Measurements from ENCODE around the gene KIDINS220. TPM values are rescaled to one million over a fixed set of nuclear protein-coding genes. Genes with fewer than 3 reads are reported as not detected.

KIDINS220 gene
- total RNA-seq, 2 experiments from 2014 or later, result 23.1 to 23.5 TPM

DNA sequence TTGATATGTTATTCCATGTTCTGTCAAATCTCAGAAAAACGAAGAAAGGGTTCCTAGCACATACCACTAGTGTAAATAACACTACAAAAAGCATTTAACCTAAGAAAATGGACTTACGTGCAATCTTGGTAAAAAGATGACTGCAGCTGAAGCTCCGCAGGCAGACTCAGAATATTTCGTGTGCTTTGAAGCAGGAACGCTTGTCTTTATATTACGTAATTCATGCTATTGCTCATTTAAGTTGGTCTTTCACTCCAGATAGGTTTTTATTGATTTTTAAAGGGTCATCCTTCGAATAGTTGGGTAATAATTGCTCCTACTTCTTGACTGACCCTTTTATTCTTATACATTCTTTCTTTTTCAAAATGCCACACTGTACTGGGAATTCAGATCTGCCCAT, 111.6 kb downstream of the KIDINS220 start:
- intact Hi-C loops (cut with micrococcal nuclease), result no loop called here
- H3K9me3 Mint-ChIP-seq, result no peaks in the 10 kb centered on the region
- H3K27ac Mint-ChIP-seq, result no peak overlapping the region
- H3K4me1 Mint-ChIP-seq (ENCODE audit: low read depth), result peaks cover 2% of the 10 kb centered on the region
- DNase-seq, result no peak
- H3K36me3 Mint-ChIP-seq, result peaks cover 19% of the 10 kb centered on the region
- CTCF ChIA-PET, result no interaction called here
- H3K4me3 Mint-ChIP-seq, result no peak overlapping the region
- POLR2A ChIA-PET, result no interaction called here
- H3K27me3 Mint-ChIP-seq, result no peaks in the 10 kb centered on the region

DNA sequence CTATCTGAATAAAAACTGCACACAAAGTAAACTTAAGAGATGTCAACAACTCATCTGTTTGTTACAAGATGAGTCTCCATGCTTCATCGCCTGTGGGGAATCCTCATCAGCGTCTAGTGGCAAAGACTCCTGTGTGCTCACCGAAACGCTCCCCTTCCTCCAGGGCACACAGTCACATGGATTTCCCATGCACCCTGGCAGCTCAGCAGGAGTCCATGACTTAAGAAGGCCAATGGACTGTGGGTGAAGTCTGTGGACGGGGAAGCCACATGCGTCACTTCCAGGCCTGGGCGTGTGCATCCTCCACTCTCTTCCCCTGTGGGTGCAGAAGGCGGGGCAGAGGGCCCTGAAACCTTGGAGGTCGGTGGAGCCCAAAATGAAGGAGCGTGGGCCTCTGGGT, 114.4 kb downstream of the KIDINS220 start:
- Mint-ChIP-seq H3K4me3 (no peak overlapping the region), H3K27me3 (no peaks in the 10 kb centered on the region), H3K27ac (no peak overlapping the region), H3K36me3 (peaks cover 2% of the 10 kb centered on the region), H3K4me1 (ENCODE audit: low read depth) (no peaks in the 10 kb centered on the region), H3K9me3 (no peaks in the 10 kb centered on the region)
- ChIA-PET POLR2A (no interaction called here), CTCF (no interaction called here)
- no peak for DNase-seq
- intact Hi-C loops (cut with micrococcal nuclease), result no loop called here

DNA sequence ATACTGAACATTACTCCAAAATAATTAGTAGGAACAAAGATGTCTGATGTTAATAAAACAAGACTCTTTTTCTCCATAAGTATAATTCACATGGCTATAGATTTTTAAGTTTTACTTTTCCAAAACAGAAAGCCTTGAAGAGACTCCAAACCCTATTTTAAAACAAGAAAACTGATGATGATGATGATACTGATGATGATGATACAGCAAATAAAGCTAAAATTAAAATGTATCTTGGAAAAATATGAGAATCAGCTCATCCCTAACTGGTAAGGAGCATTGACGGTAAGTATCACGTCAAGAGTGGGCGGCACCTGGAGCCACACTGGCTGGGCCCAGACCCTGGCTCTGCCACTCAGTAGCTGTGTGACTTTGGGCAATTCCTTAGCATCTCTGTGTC, 116.0 kb downstream of the KIDINS220 start:
- Mint-ChIP-seq H3K27ac (no peak overlapping the region), H3K4me1 (ENCODE audit: low read depth) (no peaks in the 10 kb centered on the region), H3K4me3 (no peak overlapping the region), H3K36me3 (no peaks in the 10 kb centered on the region), H3K27me3 (no peaks in the 10 kb centered on the region), H3K9me3 (peaks cover 5% of the 10 kb centered on the region)
- intact Hi-C loops (cut with micrococcal nuclease), result no loop called here
- no peak for DNase-seq
- ChIA-PET CTCF (no interaction called here), POLR2A (no interaction called here)

DNA sequence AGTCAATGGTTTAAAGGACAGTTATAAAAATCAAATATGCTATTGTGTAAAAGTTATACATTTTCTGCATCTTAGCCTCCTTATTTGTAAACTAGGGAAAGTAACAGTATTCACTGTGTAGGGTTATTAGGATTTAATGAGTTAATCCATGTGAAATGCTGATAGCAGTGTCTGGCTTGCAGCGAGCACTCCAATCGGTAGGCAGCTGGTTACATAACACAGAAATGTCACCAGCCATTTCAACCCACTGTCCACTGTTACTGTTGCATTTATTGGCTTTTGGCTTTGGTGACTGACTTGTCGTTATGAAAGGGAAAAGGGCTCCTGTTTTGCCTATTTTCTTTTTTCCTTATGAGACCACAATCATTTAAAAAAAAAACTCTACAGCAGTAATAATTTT, 116.7 kb downstream of the KIDINS220 start:
- Mint-ChIP-seq H3K27ac (no peak overlapping the region), H3K9me3 (peaks cover 12% of the 10 kb centered on the region), H3K4me1 (ENCODE audit: low read depth) (no peaks in the 10 kb centered on the region), H3K4me3 (no peak overlapping the region), H3K36me3 (peaks cover 3% of the 10 kb centered on the region), H3K27me3 (peaks cover 5% of the 10 kb centered on the region)
- intact Hi-C loops (cut with micrococcal nuclease), result no loop called here
- no peak for DNase-seq
- ChIA-PET CTCF (no interaction called here), POLR2A (no interaction called here)

DNA sequence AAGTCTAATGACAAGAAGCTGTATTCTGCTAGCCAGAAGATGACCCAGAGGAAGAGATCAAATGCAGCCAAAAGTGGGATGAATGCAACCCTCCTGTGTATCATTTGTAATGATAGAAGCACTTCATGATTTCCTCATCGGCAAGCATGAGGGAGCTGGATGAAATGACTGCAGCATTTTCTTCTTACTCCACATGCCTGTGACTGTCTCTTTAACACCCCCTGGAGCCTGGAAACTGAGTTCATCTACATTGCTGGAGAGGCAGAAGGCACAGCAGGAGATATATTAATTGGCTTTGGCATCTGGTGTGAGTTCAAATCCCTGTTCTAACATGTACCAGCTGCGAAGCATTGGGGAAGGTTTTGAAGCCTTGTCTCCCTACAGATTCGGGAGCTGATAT, 117.9 kb downstream of the KIDINS220 start:
- CTCF ChIA-PET, result interaction anchor here (1.1 kb wide), 1 partner anchor 1292 kb away, joined by 3 read pairs; no protein-coding TSS in a partner anchor
- peaks cover 7% of the 10 kb centered on the region for H3K27me3 Mint-ChIP-seq
- no peak overlapping the region for H3K27ac Mint-ChIP-seq
- H3K36me3 Mint-ChIP-seq, result peaks cover 3% of the 10 kb centered on the region
- H3K4me3 Mint-ChIP-seq, result no peak overlapping the region
- H3K4me1 Mint-ChIP-seq (ENCODE audit: low read depth), result no peaks in the 10 kb centered on the region
- peaks cover 14% of the 10 kb centered on the region for H3K9me3 Mint-ChIP-seq
- intact Hi-C loops (cut with micrococcal nuclease), result no loop called here
- DNase-seq, result no peak
- POLR2A ChIA-PET, result interaction anchor here (0.6 kb wide), 1 partner anchor 1792 kb away, joined by 3 read pairs; no protein-coding TSS in a partner anchor

DNA sequence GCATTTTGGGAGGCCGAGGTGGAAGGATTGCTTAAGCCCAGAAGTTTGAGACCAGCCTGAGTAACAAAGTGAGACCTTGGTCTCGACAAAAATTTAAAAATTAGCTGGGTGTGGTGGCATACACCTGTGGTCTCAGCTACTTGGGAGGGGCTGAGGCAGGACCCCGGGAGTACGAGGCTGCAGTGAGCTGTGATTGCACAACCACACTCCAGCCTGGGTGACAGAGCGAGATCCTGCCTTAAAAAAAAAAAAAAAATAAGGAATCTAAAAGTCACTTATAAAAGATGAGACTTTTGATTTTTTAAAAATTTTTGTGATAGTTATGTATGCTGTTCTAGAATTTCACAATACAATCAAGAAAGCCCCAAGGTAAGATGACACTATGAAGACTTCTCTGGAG, 122.4 kb downstream of the KIDINS220 start:
- peaks cover 20% of the 10 kb centered on the region for H3K27me3 Mint-ChIP-seq
- DNase-seq, result no peak
- POLR2A ChIA-PET, result no interaction called here
- no peaks in the 10 kb centered on the region for H3K4me1 Mint-ChIP-seq (ENCODE audit: low read depth)
- H3K4me3 Mint-ChIP-seq, result no peak overlapping the region
- peaks cover 3% of the 10 kb centered on the region for H3K36me3 Mint-ChIP-seq
- H3K27ac Mint-ChIP-seq, result no peak overlapping the region
- CTCF ChIA-PET, result no interaction called here
- H3K9me3 Mint-ChIP-seq, result peaks cover 14% of the 10 kb centered on the region
- intact Hi-C loops (cut with micrococcal nuclease), result no loop called here

DNA sequence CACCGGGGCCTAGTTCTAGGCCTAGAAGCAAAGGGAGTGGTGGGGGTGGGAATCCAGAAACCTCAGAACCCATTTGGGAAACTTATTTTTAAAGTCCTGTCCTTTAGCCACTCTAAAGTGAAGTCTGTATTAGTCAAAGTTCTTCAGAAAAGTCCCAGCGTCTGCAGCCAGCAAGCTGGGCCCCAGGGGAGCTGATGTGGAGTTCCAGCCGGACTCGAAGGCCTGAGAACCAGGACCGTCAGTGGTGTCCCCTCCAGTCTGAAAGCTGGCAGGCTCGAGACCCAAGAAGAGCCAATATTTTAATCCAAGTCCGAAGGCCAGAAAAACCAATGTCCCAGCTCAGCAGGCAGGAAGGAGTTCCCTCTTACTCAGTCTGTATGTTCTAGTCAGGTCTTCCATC, 123.1 kb downstream of the KIDINS220 start:
- H3K27me3 Mint-ChIP-seq, result peaks cover 20% of the 10 kb centered on the region
- peaks cover 3% of the 10 kb centered on the region for H3K36me3 Mint-ChIP-seq
- H3K4me1 Mint-ChIP-seq (ENCODE audit: low read depth), result no peaks in the 10 kb centered on the region
- H3K27ac Mint-ChIP-seq, result no peak overlapping the region
- ChIA-PET POLR2A (no interaction called here), CTCF (no interaction called here)
- no peak overlapping the region for H3K4me3 Mint-ChIP-seq
- H3K9me3 Mint-ChIP-seq, result peaks cover 14% of the 10 kb centered on the region
- DNase-seq, result no peak
- intact Hi-C loops (cut with micrococcal nuclease), result no loop called here

DNA sequence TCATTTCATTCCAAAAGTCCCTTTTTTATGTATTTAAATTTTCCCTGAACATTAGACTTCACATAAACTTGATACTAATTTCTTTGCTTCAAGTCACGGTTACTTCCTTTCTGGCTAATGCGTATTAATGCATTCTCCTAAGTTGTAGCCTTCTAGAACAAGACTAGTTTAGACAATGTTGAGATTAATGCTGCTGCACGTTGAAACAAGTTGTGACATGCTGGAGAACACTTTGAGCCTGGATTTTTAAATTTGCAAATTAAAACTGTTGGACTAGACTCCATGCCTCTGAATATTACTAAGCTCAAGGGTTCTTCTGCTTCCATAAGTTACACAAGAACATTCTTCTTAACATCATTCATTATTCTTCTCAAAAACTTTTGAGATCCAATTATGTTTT, 126.5 kb downstream of the KIDINS220 start:
- Mint-ChIP-seq H3K27me3 (peaks cover 17% of the 10 kb centered on the region), H3K4me3 (no peak overlapping the region), H3K27ac (no peak overlapping the region), H3K36me3 (peaks cover under 1% of the 10 kb centered on the region), H3K9me3 (peaks cover 5% of the 10 kb centered on the region), H3K4me1 (ENCODE audit: low read depth) (no peaks in the 10 kb centered on the region)
- ChIA-PET CTCF (no interaction called here), POLR2A (no interaction called here)
- DNase-seq, result no peak
- intact Hi-C loops (cut with micrococcal nuclease), result no loop called here

DNA sequence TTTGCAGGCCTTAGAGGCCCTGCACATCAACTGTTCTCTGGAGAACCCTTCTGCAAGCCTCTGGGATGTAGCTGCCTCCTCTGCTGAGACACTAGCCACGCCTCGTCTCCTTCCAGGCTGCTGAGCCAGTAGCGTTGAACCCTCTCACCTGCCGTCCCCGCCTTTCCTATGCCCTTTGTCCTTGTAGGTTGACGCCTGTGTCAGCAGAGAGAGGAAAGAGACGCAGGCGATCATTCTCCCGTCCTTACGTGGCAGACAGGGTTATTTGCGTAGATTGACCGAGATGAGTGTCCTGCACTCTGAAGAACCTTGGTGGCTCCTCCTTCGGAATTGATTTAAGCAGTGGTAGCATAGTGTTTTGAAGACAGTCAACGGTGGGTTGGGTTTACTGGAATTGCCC, 127.8 kb downstream of the KIDINS220 start:
- Mint-ChIP-seq H3K27me3 (peaks cover 12% of the 10 kb centered on the region), H3K4me1 (ENCODE audit: low read depth) (no peaks in the 10 kb centered on the region), H3K4me3 (no peak overlapping the region), H3K36me3 (no peaks in the 10 kb centered on the region), H3K27ac (no peak overlapping the region), H3K9me3 (no peaks in the 10 kb centered on the region)
- POLR2A ChIA-PET, result no interaction called here
- intact Hi-C loops (cut with micrococcal nuclease), result no loop called here
- CTCF ChIA-PET, result no interaction called here
- no peak for DNase-seq

DNA sequence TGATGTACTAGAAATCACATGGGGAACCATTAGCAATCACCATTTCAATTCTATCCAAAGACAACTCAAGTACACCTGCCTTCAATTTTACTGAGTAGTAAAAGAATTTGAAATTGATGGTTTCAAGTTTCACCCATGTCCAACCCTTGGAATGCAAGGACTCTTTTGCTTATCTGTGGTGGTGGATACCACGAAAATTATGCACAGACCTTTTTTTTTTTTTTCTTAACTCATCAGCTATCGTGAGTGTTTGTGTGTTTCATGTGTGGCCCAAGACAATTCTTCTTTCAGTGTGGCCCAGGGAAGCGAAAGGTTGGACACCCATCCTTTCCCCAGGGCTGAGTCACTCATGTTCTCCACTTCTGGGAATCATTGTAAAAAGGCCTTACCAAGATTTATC, 132.5 kb downstream of the KIDINS220 start:
- POLR2A ChIA-PET, result no interaction called here
- no peaks in the 10 kb centered on the region for H3K27me3 Mint-ChIP-seq
- intact Hi-C loops (cut with micrococcal nuclease), result no loop called here
- no peaks in the 10 kb centered on the region for H3K36me3 Mint-ChIP-seq
- H3K4me3 Mint-ChIP-seq, result no peak overlapping the region
- H3K9me3 Mint-ChIP-seq, result no peaks in the 10 kb centered on the region
- no peaks in the 10 kb centered on the region for H3K4me1 Mint-ChIP-seq (ENCODE audit: low read depth)
- no peak for DNase-seq
- CTCF ChIA-PET, result interaction anchor here (1.4 kb wide), 1 partner anchor 11 kb away, joined by 4 read pairs; no protein-coding TSS in a partner anchor
- H3K27ac Mint-ChIP-seq, result no peak overlapping the region

DNA sequence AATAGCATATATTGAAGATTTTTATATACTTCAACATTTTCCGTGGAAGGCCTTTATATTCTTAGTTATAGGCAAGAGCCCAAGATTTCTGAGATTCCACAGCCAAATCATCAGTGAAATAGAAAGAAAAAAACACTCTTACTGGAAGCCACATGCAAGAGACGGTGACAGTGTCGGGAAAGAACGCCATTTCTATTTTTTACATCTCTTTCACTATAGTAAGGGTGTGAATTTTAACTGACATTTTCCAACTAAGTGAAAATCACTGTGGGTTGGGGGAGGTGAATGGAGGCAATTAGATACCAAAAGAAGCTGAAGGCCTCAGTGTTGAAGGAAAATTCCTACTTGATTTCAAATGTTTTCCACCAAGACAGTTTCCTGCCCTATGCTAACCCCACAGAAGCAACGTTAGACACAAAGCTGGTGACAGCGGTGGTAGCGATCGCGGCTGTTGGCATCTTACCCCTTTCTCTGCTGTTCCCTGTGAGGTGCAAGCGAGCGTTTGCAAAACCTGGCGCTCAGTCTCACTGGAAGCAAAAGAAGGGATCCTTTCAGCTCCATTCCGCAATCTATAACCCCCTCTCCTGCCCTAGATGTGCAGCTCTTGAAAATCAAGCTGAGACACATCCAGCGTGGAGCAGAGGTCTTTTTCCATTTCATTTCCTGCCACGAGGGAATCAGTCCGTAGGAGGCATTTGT, 135.6 kb downstream of the KIDINS220 start:
- peaks cover 4% of the 10 kb centered on the region for H3K9me3 Mint-ChIP-seq
- H3K4me3 Mint-ChIP-seq, result no peak overlapping the region
- H3K27ac Mint-ChIP-seq, result no peak overlapping the region
- H3K36me3 Mint-ChIP-seq, result no peaks in the 10 kb centered on the region
- H3K4me1 Mint-ChIP-seq (ENCODE audit: low read depth), result no peaks in the 10 kb centered on the region
- H3K27me3 Mint-ChIP-seq, result no peaks in the 10 kb centered on the region
- intact Hi-C loops (cut with micrococcal nuclease), result no loop called here
- no peak for DNase-seq
- POLR2A ChIA-PET, result interaction anchor here (0.6 kb wide), 1 partner anchor 430 kb away, joined by 4 read pairs; no protein-coding TSS in a partner anchor
- CTCF ChIA-PET, result interaction anchor here (0.7 to 1.4 kb wide), 3 partner anchors 8 to 1021 kb away, joined by 3 to 4 read pairs (median 4); no protein-coding TSS in a partner anchor

DNA sequence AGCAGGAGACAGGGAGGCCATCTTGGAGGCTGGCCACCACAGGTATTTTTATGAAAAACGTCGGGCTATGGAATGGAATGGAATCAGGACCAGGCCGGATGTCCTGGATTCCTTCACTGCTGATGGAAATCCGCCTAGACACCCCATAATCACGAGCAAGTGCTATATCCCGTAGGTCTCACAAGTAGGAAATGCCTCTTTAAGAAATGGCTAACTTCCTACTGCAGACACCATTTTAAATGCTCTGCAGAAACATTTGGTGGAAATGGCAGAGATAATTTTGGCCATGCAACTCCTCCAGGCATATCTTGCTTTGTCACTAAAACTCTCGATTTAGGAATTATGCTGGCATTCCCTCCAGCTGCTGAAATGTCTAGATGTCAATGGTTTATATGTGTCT, 137.6 kb downstream of the KIDINS220 start:
- no peak for DNase-seq
- intact Hi-C loops (cut with micrococcal nuclease), result no loop called here
- CTCF ChIA-PET, result no interaction called here
- Mint-ChIP-seq H3K9me3 (peaks cover 4% of the 10 kb centered on the region), H3K4me1 (ENCODE audit: low read depth) (no peaks in the 10 kb centered on the region), H3K27ac (no peak overlapping the region), H3K4me3 (no peak overlapping the region), H3K27me3 (no peaks in the 10 kb centered on the region), H3K36me3 (no peaks in the 10 kb centered on the region)
- POLR2A ChIA-PET, result no interaction called here

DNA sequence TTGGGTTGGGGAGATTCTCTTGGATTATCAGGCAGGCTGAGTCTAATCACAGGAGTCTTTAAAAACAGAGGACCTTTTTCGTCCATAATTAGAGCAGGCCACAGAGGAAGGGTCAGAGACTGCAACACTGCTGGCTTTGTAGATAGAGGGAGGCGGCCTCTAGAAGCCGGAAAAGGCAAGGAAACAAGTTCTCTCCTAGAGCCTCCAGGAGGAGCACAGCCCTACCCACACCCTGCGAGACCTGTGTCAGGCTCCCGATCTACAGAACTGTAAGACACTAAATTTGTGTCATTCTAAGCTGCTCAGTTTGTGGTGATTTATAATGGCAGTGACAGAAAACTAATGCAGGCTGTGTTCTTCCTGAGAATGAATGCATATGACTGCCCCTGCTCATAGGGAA, 140.2 kb downstream of the KIDINS220 start:
- no peak for DNase-seq
- H3K27ac Mint-ChIP-seq, result no peak overlapping the region
- H3K4me1 Mint-ChIP-seq (ENCODE audit: low read depth), result peaks cover 3% of the 10 kb centered on the region
- no peaks in the 10 kb centered on the region for H3K36me3 Mint-ChIP-seq
- H3K9me3 Mint-ChIP-seq, result peaks cover 4% of the 10 kb centered on the region
- H3K27me3 Mint-ChIP-seq, result peaks cover 6% of the 10 kb centered on the region
- ChIA-PET CTCF (no interaction called here), POLR2A (no interaction called here)
- intact Hi-C loops (cut with micrococcal nuclease), result no loop called here
- no peak overlapping the region for H3K4me3 Mint-ChIP-seq
